PFSK-1 (cell line): Measurements from ENCODE around the gene NFIA.

Source experiments
- FOXP2 ChIP-seq: optimal IDR thresholded peaks from 2 replicates; pipeline ENCODE3; 2011; ENCODE audit warnings: borderline replicate concordance, control low read depth, inconsistent platforms; ENCODE audit not compliant: insufficient read depth; ENCODE audit errors: extremely low read length, extremely low read depth
- POLR2AphosphoS5 ChIP-seq: IDR thresholded peaks from 2 replicates; pipeline ENCODE4 v1.6.1; 2012; ENCODE audit warnings: low read depth, mild to moderate bottlenecking, control low read depth, low read length, moderate library complexity
- SIN3A ChIP-seq: IDR thresholded peaks from 2 replicates; pipeline ENCODE4 v1.6.1; 2012; ENCODE audit warnings: mild to moderate bottlenecking, low read length, moderate library complexity, borderline replicate concordance; ENCODE audit not compliant: insufficient read depth
- TAF1 ChIP-seq: IDR thresholded peaks from 2 replicates; pipeline ENCODE4 v1.6.1; 2012; ENCODE audit warnings: low read length, control low read depth, borderline replicate concordance; ENCODE audit not compliant: insufficient read depth
- TF ChIP-seq, protein P1 (sequence below), 2 experiments: IDR thresholded peaks; 2 replicates each; pipeline versions ENCODE4 v1.6.1 to v1.8.0; 2011 to 2012; ENCODE audit warnings: low read depth in 2 of 2, low read length in 2 of 2, control low read depth in 1 of 2, inconsistent platforms in 1 of 2, mild to moderate bottlenecking in 1 of 2, moderate library complexity in 1 of 2; ENCODE audit not compliant: insufficient read depth in 1 of 2

DNA sequence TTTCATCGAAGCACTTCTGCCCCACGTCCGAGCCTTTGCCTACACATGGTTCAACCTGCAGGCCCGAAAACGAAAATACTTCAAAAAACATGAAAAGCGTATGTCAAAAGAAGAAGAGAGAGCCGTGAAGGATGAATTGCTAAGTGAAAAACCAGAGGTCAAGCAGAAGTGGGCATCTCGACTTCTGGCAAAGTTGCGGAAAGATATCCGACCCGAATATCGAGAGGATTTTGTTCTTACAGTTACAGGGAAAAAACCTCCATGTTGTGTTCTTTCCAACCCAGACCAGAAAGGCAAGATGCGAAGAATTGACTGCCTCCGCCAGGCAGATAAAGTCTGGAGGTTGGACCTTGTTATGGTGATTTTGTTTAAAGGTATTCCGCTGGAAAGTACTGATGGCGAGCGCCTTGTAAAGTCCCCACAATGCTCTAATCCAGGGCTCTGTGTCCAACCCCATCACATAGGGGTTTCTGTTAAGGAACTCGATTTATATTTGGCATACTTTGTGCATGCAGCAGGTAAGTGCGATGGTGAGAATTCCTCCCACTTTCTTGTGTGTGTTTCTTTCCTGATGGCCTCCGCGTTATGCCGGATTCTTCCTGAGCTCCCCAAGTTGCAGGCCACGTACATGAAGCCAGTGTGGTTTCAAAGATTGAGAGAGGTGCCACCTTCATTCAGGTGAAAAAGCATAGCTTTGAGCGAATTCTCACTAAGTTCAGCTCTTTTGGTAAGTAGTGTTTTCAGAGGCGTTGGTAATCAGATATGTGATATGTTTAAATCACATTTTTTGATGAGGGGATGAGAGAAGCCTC is 6.0 kb downstream of the NFIA start:
- TF ChIP-seq TAF1 = no peak
- TF ChIP-seq POLR2AphosphoS5 = no peak
- TF ChIP-seq, protein P1, sequence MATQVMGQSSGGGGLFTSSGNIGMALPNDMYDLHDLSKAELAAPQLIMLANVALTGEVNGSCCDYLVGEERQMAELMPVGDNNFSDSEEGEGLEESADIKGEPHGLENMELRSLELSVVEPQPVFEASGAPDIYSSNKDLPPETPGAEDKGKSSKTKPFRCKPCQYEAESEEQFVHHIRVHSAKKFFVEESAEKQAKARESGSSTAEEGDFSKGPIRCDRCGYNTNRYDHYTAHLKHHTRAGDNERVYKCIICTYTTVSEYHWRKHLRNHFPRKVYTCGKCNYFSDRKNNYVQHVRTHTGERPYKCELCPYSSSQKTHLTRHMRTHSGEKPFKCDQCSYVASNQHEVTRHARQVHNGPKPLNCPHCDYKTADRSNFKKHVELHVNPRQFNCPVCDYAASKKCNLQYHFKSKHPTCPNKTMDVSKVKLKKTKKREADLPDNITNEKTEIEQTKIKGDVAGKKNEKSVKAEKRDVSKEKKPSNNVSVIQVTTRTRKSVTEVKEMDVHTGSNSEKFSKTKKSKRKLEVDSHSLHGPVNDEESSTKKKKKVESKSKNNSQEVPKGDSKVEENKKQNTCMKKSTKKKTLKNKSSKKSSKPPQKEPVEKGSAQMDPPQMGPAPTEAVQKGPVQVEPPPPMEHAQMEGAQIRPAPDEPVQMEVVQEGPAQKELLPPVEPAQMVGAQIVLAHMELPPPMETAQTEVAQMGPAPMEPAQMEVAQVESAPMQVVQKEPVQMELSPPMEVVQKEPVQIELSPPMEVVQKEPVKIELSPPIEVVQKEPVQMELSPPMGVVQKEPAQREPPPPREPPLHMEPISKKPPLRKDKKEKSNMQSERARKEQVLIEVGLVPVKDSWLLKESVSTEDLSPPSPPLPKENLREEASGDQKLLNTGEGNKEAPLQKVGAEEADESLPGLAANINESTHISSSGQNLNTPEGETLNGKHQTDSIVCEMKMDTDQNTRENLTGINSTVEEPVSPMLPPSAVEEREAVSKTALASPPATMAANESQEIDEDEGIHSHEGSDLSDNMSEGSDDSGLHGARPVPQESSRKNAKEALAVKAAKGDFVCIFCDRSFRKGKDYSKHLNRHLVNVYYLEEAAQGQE (IDR thresholded peaks at IDR 0.05; ENCODE audit: insufficient read depth in 1 of 2, low read depth in 2 of 2, low read length in 2 of 2) = no peak
- no peak for TF ChIP-seq SIN3A
- no peak for TF ChIP-seq FOXP2
